C4-2B (cell line): ENCODE measurements around the gene PLCH2.
A peak's percentile ranks its signal among the peaks of the same experiment; 100 is the strongest.
"Not testable (repeated sequence)": the region's sequence is repeated elsewhere in the genome, so short reads cannot be mapped to it uniquely, and the experiment has no call there.

Experiments used
- H3K27ac ChIP-seq: fragments of 450-650 bp; 2 replicates; pipeline ENCODE4 v1.5.1; 2017
- ZFX ChIP-seq: fragments of 450-650 bp; IDR thresholded peaks from 2 replicates; pipeline ENCODE4 v1.6.1; 2017
- TF ChIP-seq, protein P1 (sequence below): fragments of 450-650 bp; conservative IDR thresholded peaks from 2 replicates; pipeline ENCODE4 v1.5.1; 2017; ENCODE audit warnings: mild to moderate bottlenecking

PLCH2 gene

DNA sequence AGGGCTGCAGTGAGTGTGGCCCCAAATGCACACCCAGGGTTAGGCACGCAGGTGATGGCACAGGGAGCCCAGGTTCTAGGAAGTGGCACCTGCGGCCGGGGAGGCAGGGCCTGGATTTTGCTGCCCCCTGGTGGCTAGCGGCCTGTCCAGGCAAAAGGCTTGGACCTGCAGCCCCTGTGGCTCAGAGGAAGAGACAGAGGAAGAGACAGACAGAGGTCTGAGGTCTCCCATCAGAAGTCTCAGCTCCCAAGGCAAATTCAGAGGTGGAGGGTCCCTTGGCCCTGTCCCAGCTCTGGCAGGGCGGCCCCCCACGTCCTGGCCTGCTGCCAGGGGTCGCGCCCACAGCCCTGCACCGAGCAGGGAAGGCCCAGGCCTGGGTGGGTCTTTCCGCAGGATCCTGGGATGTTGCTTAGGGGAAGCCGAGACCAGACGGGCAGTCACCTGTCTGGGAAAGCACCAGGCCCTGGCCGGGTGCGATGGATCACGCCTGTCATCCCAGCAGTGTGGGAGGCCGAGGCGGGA lies 72.0 kb downstream of the PLCH2 start:
- peak overlapping the region; percentile 92 for H3K27ac ChIP-seq
- TF ChIP-seq ZFX: no peak
- TF ChIP-seq, protein P1, sequence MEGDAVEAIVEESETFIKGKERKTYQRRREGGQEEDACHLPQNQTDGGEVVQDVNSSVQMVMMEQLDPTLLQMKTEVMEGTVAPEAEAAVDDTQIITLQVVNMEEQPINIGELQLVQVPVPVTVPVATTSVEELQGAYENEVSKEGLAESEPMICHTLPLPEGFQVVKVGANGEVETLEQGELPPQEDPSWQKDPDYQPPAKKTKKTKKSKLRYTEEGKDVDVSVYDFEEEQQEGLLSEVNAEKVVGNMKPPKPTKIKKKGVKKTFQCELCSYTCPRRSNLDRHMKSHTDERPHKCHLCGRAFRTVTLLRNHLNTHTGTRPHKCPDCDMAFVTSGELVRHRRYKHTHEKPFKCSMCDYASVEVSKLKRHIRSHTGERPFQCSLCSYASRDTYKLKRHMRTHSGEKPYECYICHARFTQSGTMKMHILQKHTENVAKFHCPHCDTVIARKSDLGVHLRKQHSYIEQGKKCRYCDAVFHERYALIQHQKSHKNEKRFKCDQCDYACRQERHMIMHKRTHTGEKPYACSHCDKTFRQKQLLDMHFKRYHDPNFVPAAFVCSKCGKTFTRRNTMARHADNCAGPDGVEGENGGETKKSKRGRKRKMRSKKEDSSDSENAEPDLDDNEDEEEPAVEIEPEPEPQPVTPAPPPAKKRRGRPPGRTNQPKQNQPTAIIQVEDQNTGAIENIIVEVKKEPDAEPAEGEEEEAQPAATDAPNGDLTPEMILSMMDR: peak; percentile 99

DNA sequence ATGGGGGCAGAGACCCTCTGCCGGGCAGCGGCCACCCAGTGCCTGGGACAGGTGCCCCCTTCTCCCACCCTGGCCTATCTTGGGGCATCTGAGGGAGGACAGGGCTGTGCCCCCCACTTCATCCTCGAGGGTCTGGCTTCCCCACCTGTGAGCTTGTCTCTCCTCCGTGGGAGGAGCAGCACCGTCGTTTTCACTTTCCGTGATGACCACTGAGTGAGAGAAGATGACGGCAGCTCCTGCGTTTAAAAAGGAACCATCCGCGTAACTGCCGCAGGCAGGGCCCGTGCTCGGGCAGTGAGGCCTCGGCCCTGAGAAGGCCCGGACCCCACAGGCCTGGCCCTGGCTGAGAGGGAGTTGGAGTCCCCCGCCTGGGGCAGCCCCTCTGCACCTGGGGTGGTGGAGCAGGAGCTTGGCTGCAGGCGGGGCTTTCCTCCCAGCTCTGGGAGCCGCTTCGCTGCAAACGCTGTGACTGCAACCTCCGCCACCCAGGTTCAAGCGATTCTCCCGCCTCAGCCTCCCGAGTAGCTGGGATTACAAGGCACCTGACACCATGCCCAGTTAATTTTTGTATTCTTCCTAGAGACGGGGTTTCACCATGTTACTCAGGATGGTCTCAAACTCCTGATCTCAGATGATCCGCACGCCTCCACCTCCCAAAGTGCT lies 73.4 kb downstream of the PLCH2 start:
- peak overlapping the region; percentile 92 for H3K27ac ChIP-seq

DNA sequence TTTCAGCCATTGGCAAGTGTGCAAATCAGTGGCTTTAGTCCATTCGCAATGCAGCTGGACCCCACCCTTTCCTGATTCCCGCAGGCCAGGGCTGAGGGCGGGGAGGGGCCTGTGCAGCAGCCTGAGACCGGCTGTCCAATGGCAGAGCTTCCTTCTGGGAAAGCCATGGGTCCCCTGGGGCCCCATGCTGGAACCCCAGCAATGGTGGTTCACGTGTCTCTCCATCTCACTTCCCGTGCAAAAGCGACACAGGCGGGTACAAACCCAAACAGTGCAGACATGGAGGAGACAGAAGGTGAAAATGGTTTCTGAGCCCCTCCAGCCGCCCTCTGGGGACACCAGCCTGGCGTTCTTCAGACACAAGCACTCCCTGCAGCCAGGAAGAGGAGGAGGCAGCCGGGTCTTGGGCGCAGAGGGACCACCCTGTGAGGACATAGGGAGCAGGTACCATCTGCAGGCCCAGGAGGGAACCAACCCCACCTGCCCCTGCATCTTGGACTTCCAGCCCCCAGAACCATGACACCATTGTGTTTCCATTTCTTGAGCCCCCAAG lies 74.3 kb downstream of the PLCH2 start:
- not testable (repeated sequence) for H3K27ac ChIP-seq

DNA sequence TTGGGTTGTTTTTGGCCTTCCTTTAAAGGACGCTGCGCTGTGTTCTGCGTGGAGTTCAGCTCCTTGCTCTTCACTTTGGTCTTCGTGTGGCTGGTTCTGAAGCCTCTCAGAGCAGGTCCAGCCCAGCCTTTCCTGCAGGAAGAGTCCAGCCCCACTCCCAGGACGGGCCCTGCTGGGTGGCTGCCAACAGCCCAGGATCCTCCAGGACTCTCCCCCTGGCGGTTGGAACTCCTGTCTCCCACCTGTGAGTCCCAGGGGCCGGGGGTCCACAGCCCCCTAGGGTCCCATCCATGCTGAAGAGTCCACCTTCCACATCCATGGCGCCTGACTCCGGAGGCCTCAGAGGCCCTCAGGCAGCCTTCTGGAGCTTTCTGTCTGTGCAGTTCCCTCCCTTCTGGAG lies 75.5 kb downstream of the PLCH2 start:
- H3K27ac ChIP-seq: not testable (repeated sequence)

DNA sequence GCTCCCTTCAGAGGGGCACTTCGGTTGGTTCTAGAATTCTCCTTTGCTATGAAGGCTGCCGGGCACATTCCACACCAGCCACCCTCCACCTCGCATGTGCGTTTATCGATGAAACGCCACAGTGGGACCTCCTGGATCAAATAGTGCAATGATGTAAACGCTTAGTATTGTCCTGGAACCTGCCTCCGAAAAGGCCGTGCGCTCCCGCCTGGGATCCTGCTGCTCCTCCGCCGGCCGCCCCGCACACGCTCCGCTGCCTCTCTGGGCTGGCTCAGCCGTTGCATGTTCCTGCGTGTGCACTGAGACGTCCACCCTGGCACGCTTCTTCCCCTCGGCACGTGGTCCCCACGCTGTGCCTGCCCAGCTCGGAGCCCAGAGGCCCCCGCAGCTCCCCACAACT lies 76.1 kb downstream of the PLCH2 start:
- no peak overlapping the region for H3K27ac ChIP-seq
- TF ChIP-seq, protein P1: no peak
- TF ChIP-seq ZFX: no peak

DNA sequence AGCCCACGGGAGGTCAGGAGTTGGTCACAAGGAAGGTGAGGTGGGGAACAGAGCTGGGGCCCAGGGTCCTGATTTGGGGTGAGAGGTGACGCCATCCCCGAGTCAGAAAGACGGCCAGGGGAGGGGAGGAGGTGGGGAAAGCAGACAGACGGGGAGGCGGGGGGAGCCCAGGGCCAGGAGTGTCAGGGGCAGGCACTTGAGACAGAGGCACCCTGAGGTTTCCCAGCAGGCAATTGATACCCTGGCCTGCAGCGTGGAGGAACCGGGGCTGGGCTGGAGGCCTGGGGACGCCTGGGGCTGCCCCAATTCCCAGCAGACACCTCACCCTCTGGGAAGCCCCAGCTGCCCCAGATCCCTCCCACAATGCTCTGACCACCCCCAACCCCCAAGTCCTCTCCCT lies 77.0 kb downstream of the PLCH2 start:
- H3K27ac ChIP-seq: not testable (repeated sequence)

DNA sequence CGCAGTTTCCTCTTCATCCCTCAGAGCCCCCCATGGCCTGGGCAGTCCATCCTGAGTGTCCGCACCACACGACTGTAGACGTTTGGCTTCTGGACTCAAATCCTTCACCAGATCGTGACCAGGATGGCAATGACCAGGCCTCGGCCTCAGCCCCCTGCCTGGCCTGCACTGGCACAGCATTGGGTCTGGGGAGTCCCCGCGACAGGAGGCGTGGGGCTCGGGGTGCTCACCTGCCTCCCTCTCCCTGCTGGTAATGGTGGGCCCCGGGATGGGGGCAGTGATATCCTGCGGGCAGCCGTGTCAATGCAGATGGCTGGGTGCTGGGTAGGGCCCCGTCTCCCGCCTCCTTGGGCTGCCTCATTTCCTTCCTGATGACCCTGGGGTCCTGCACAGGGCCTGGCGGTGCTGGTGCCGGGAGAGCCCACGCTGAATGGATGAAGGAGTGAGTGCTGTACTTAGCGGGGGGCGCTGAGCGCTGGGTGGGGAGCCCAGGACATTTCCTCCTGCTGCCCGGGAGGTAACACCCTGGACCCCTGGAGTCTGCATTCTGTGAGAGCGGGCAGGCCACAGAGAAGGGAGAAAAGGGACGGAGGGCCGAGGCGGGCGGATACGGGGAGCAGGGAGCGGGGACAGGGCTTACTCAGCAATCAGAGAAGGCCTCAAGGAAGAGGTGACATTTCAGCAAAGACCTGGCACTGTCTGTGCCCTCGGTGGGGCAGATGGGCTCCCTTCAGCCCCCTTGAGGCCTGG lies 78.0 kb downstream of the PLCH2 start:
- TF ChIP-seq ZFX: no peak
- TF ChIP-seq, protein P1: no peak

DNA sequence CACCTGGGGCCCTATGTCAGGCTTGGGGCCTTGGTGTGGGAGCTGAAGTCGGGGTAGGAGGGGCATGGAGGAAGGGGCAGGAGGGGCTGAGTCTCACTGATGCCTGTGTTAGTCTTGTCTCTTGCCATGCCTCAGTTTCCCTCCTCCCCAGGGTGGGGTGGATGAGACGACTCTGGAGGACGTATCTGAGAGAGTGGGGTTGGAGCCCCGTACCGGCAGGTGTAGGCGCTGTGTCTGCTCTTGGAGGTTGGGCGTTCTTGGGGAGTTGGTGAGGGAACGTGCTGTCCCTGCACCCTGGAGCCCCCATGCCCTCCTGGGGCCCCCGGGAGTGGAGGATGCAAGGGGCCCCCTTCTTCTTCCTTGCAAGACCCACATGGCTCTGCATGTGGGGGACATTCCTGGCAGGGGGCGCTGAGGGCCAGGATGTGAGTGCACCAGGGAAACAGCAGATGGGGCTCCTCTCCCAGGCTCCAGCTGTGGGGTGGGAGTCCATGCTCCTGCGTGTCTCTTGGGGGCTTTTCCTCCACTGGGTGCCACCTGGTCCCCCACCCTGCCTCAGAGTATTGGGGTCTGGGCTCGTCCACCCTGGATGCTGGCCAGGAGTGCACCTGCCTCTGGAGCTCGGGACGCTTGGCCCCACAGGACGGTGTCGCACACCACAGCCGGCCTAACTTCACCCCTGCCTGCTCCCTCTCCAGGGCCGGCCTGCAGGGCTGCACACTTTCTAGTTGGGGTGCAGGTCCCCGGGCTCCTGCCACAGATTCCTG lies 78.7 kb downstream of the PLCH2 start:
- TF ChIP-seq ZFX: no peak
- TF ChIP-seq, protein P1: no peak; the same call in 1 of the 2 replicates
- no peak overlapping the region for H3K27ac ChIP-seq

More for the DNA sequence above, 78.0 kb downstream of the PLCH2 start:
- H3K27ac ChIP-seq: no peak overlapping the region
